RWPE1 (cell line): ENCODE data around the gene ZC3H8.

Source experiments
- CTCF ChIA-PET: fragments of 350-600 bp; sonication (Branson Sonifier 250); formaldehyde crosslinking; extraction: SDS; loops from one replicate; lab custom pipeline; 2021; lab: Yijun Ruan, JAX
- POLR2A ChIA-PET: fragments of 400-600 bp; formaldehyde crosslinking; extraction: SDS; loops from one replicate; lab custom pipeline; 2020; ENCODE audit warnings: antibody characterized with exemption; ENCODE audit not compliant: low non-redundant PET; lab: Yijun Ruan, JAX
- DNase-seq: peaks from one replicate; pipeline ENCODE4 v3.0.0; 2012; ENCODE audit warnings: low spot score
- H3K27ac ChIP-seq: fragments of 450-650 bp; 2 replicates; pipeline ENCODE4 v1.5.1; 2017
- CTCF ChIP-seq: fragments of 450-650 bp; conservative IDR thresholded peaks from 2 replicates; pipeline ENCODE4 v1.5.1; 2017; ENCODE audit warnings: low read depth, mild to moderate bottlenecking

Gene ZC3H8

GRCh38 chr2:112175333-112175732, 79.5 kb downstream of the ZC3H8 start:
- no peak for DNase-seq
- H3K27ac ChIP-seq: no peak overlapping the region
- ChIA-PET CTCF (interaction anchor here (0.7 kb wide), 1 partner anchor 53 kb away, joined by 6 read pairs; no protein-coding TSS in a partner anchor), POLR2A (no interaction called here)
- TF ChIP-seq CTCF: no peak

GRCh38 chr2:112174383-112174782, 80.5 kb downstream of the ZC3H8 start:
- ChIA-PET POLR2A (no interaction called here), CTCF (no interaction called here)
- DNase-seq: no peak

GRCh38 chr2:112173646-112174319, 81.1 kb downstream of the ZC3H8 start:
- ChIA-PET CTCF (no interaction called here), POLR2A (no interaction called here)
- TF ChIP-seq CTCF: no peak
- DNase-seq: no peak
- H3K27ac ChIP-seq: no peak overlapping the region

More at GRCh38 chr2:112174383-112174782, 80.5 kb downstream of the ZC3H8 start:
- no peak for TF ChIP-seq CTCF
- H3K27ac ChIP-seq: no peak overlapping the region

- no peak for DNase-seq
- ChIA-PET CTCF (no interaction called here), POLR2A (no interaction called here)
- H3K27ac ChIP-seq: no peak overlapping the region
- no peak for TF ChIP-seq CTCF
These were observed 84.3 kb downstream of the ZC3H8 start for GRCh38 chr2:112170495-112170894.

GRCh38 chr2:112168422-112169124, 86.3 kb downstream of the ZC3H8 start:
- no peak for TF ChIP-seq CTCF
- POLR2A ChIA-PET: no interaction called here
- H3K27ac ChIP-seq: no peak overlapping the region
- CTCF ChIA-PET: no interaction called here
- DNase-seq: no peak

- POLR2A ChIA-PET: no interaction called here
- DNase-seq: no peak
- no peak for TF ChIP-seq CTCF
- CTCF ChIA-PET: no interaction called here
- no peak overlapping the region for H3K27ac ChIP-seq
These were observed 87.9 kb downstream of the ZC3H8 start for GRCh38 chr2:112166806-112167499.
